GM19468 (cell line): ENCODE data around the gene RNASET2.

ENCODE experiments used
- ATAC-seq: cut with Tn5 transposase; IDR thresholded peaks from one replicate; pipeline ENCODE4 v1.9.1; 2021; ENCODE audit warnings: mild to moderate bottlenecking, moderate library complexity, moderate number of reproducible peaks; ENCODE audit not compliant: unreplicated experiment; ENCODE audit errors: extremely low read depth

RNASET2 gene

DNA sequence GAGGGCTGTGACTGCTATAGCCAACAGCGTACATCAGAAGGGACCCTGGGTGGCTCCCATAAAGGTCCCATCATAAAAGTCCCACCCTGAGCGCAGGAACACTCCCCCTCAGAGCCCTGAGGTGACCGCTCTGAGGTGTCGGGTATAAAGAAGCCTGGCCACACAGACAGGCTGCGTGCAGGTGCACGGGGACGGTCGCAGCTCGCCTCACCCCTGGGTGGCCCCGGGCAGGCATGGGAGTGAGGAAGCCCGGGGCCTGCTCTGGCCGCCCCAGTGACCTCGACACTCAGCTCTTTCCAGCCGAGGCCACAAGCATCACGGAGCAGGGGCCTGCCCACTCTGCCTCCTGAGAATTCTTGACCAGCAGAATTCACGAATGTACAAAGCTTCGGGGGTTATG is 14.4 kb upstream of the RNASET2 start:
- ATAC-seq: no peak

DNA sequence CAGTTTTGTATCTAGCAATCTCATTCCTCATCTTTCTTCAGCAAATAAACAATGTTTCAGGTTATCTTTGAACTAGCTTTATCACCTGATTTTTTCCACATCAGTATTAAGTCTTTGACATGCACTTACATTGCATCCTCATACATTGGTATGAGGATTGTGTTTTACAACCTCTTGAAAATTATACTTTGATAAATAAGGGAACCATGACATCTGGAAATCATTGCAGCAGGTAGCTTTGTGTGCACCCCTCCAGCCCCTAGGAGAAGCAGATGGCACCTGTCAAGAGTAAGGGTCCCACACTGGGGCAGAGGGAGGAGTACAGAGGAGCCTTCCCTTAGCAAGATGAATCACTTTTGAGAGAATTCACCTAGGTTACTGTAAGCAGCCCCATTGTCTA is 13.7 kb upstream of the RNASET2 start:
- ATAC-seq: no peak

- no peak for ATAC-seq
Observed at GRCh38 chr6:166969390-166970002, 13.1 kb upstream of the RNASET2 start.

GRCh38 chr6:166966268-166966667 is 9.9 kb upstream of the RNASET2 start:
- no peak for ATAC-seq

DNA sequence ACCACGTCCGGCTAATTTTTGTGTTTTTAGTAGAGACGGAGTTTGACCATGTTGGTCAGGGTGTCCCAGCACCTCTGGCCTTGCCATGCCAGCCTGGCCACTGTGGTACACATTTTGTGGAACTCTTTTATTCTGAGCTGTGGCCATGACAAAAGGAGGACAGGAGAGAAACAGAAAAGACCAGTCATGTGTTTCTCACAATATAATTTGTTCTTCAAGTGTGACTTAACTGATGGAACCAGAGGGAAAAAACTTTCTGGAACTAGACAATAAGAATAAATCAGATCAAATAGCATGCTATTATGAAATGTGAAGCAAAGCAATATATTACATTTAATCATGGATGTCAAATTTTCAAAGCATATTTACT is 4.2 kb upstream of the RNASET2 start:
- ATAC-seq: no peak

DNA sequence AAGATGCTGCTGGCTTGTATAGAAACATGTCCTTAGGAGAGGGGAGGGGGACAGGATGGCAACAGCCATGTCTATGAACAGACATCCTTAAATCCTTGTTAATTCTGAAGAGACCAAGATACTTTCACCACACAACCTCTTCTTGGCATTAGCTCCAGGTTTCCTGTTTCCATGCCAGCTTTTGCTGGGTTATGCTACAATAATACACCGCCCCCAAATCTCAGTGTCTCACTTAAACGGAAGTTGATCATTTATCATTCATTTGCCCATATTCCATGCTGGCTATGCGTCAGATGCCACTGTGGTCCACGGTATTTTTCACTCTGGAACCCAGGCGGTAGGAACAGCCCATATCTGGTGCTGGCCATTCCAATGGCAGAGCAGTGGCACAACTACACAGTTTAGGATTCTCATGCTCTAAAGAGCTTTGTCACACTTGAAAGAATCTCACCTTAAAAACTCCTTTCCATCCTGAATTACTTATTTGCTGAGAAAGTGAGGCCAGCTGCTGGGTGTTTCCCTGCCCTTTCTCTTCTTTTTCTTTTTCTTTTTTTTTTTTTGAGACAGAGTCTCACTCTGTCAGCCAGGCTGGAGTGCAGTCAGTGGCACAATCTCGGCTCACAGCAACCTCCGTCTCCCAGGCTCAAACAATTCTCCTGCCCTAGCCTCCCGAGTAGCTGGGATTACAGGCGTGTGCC is 3.7 kb upstream of the RNASET2 start:
- no peak for ATAC-seq

GRCh38 chr6:166958926-166959861 is 2.8 kb upstream of the RNASET2 start:
- no peak for ATAC-seq

- no peak for ATAC-seq
Observed at GRCh38 chr6:166957805-166958076, 1.4 kb upstream of the RNASET2 start.

- ATAC-seq: peak; percentile 12
Observed at GRCh38 chr6:166957087-166957804, 896 bp upstream of the RNASET2 start.

GRCh38 chr6:166955865-166956443 is 396 bp downstream of the RNASET2 start:
- ATAC-seq: no peak

DNA sequence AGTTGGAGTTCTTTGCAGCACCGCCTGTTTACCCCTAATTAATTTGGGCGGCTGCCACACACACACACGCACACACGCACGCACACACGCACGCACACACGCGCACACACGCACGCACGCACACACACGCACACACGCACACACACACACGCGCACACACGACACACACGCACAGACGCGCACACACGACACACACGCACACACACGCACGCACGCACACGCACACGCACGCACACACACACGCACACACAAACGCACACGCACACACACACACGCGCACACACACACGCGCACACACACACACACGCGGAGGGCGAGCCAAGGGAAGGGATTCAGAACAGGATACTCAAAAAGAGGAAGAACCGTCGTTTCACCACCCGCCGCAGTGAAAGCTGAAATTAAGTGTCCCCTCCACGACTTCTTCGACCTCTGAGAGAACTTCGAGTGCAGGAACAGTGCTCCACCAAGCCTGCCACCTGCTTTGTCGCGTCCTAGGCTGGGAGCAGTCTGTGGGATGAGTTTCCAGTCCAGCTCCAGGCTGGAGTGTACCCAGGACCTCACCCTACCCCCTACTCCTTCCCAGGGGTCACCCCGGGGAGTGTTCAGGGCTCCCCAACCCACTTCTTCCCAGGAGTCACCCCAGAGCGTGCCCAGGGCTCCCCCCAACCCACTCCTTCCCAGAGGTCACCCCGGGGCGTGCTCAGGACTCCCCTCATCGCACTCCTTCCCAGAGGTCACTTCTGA is 1.1 kb downstream of the RNASET2 start:
- ATAC-seq: no peak

- ATAC-seq: no peak
Observed at GRCh38 chr6:166954118-166954713, 2.1 kb downstream of the RNASET2 start.

- ATAC-seq: no peak
Observed at GRCh38 chr6:166952567-166953486, 3.5 kb downstream of the RNASET2 start.

- no peak for ATAC-seq
Observed at GRCh38 chr6:166952121-166952520, 4.2 kb downstream of the RNASET2 start.

DNA sequence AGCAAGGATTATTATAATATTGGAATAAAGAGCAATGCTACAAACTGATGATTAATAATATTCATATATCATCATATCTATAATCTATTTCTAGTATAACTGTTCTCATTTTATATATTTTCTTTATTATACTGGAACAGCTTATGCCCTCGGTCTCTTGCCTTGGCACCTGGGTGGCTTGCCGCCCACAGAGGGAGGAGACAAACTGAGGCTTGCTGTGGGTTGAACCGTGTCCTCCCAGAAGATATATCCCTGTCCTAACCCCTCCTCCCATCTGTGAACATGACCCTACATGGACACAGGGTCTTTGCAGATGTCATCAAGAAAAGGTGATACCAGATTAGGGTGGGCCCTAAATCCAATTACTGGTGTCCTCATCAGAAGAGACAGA is 4.7 kb downstream of the RNASET2 start:
- ATAC-seq: no peak

GRCh38 chr6:166950892-166951669 is 5.3 kb downstream of the RNASET2 start:
- ATAC-seq: peak; percentile 96

GRCh38 chr6:166950443-166950821 is 5.9 kb downstream of the RNASET2 start:
- peak; percentile 30 for ATAC-seq
